HG03045 (cell line): ENCODE data around the gene YIPF1.
"Not testable (repeated sequence)": the region's sequence is repeated elsewhere in the genome, so short reads cannot be mapped to it uniquely, and the experiment has no call there.

Source experiments
- ATAC-seq: cut with Tn5 transposase; IDR thresholded peaks from one replicate; pipeline ENCODE4 v1.9.1; 2021; ENCODE audit warnings: mild to moderate bottlenecking, moderate library complexity; ENCODE audit not compliant: unreplicated experiment

YIPF1 gene

DNA sequence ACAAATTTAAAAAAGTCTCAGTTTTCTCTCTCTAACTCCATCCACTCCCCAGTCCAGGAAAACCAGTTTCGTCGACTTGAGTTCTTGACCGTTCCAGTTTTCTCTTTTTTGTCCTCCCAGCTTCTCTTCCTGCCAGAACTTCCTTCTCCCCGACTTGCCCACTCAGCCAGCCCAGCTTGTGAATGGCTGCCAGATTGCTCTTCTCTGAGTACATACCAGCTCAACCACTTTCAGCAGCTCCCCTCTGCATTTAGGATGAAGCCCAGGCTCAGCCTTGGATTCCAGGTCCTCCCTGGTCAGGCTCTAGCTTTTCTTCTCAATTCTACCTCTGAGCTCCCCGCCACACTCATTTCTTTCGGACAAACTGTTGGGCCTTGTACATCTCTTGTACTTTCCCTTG lies 5.8 kb upstream of the YIPF1 start:
- no peak for ATAC-seq

DNA sequence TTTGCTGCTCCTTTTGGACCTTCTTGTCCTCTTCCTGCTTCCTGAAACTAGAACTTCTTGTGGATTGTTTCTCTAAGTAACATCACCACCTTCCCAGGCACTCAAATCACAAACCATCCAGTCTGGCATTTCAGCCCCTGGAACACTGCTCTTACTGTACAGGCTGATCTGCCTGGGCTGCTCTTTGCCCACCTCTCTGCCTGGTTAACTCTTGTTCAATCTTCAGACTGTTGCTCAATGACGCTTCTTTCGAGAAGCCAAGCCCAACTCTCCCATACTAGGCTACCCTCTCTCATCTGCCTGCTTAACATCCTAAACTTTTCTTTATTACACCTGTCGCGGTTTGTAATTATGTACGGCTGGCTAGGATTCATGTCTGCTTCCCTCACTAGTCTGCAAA lies 5.0 kb upstream of the YIPF1 start:
- ATAC-seq = no peak

DNA sequence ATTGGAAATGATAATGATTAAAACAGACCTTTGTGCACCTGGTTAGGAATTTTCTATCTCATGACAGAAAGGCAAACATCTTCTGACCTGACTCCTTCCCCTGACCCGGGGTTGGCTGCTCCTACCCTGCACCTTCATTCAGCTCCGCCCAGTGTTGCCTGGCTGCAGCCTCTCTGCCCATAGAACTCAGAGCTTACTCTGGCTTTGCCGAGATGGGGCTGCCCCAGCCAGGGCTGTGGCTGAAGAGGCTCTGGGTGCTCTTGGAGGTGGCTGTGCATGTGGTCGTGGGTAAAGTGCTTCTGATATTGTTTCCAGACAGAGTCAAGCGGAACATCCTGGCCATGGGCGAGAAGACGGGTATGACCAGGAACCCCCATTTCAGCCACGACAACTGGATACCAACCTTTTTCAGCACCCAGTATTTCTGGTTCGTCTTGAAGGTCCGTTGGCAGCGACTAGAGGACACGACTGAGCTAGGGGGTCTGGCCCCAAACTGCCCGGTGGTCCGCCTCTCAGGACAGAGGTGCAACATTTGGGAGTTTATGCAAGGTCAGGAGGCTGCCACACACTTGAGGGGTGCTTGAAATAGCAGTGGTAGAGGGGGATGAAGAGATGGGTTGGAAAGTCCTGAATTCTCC lies 4.5 kb upstream of the YIPF1 start, which contains the start of gene DIO1:
Gene DIO1 (plus strand): TSS at position 189 of the 638 bp plus-strand sequence. CDS start 24 bp downstream, at position 213.
- no peak for ATAC-seq

DNA sequence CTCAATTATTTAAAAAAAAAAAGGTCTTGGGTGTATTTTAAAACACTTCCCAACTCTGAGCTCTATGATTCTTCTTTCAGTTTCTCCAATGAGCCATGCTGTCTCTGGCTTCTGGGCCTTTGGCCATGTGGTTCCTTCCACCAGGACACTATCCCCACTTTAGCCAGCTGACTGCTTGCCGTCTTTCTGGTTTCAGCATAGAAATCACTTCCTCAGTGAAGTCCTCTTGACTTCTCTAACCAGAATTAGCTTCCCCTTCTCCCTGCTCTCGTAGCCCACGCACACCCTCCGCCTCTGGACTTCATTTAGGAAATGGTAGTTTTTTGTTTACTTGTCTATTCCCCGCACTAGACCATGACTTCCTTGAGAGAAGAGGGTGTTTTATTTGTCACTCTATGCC lies 3.3 kb upstream of the YIPF1 start:
- no peak for ATAC-seq

DNA sequence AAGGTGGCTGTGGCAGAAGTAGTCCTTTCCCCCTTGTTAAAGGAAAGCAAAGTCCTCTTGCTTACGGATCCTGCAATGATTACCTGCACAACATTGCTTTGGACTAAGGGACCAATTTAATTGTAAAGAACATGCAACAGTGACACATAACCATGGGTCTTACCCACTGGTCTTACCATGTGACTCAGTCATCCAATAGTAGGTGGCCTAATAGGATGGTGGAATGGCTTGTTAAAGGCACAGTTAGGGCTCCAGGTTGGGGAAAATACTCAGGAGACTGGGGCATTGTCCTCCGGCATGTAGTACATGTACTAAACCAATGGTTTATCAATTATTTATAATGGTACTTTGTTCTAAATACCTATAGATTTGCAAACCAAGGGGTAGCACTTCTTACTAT lies 2.1 kb upstream of the YIPF1 start:
- no peak for ATAC-seq

DNA sequence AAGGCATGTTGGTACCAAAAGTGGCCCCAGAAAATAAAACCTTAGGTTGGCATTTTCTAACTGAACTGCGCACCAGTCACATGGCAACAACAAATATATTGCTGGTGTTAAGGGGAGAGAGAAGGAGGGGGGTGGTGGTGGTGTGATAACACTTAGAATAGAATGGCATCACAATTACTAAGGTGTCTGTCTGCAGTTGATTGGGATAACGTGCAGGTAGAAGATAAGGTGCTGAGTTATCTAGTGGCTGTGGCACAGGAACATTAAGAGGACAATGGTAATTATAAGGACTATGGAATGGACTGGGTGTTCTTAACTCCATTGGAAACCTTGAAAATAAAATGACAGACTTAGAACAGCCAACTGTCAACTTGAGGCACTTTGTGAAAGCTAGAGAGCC lies 1.4 kb upstream of the YIPF1 start:
- ATAC-seq = no peak

DNA sequence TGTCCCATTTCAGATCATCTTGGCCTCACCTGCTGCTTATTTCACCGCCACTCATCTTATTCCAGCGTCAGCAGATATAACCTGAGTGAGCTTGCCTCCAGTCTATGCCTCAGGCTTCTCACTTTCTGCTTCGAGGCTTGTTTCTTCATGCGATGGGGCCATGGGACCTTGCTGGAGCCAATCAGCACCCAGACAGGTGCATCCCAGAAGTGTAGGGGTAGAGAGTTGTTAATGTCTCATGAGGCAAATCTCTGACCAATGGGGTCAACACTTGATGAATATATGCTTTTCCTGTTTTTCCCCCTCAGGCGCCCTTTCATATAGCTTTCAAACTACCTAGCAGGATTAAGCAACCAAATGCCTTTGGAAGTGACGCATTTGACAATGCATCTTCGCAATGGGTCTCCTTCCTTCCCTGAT lies 935 bp upstream of the YIPF1 start:
- no peak for ATAC-seq

DNA sequence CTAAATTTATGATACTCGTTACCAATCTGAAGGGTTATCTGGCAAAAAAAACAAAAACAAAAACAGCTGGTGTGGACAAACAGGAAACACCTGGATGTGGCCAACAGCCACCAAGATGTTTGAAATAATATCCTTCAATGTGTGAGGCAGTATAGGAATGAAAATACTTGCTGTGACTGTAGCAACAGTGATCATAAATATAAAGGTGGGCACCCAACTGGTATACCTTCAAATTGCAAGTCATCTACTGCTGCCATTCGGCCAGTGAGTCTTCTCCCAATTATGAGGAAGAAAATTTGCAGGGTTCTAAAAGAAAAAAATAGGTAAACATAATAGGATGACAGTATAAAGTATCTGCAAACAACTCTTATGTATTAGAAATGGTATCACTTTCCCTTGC lies 916 bp downstream of the YIPF1 start:
- no peak for ATAC-seq

DNA sequence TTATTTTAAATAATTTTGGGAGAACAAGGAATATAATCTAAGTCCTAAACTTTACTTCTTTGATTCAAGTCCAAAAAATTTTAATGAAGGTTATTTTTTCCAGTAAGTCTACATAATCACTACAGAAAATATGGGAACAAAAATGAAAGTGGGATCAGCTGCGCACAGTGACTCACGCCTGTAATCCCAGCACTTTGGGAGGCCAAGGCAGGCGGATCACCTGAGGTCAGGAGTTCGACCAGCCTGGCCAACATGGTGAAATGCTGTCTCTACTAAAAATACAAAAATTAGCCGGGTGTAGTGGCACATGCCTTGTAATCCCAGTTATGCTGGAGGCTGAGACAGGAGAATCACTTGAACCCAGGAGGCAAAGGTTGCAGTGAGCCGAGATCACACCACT lies 6.0 kb downstream of the YIPF1 start:
- not testable (repeated sequence) for ATAC-seq

DNA sequence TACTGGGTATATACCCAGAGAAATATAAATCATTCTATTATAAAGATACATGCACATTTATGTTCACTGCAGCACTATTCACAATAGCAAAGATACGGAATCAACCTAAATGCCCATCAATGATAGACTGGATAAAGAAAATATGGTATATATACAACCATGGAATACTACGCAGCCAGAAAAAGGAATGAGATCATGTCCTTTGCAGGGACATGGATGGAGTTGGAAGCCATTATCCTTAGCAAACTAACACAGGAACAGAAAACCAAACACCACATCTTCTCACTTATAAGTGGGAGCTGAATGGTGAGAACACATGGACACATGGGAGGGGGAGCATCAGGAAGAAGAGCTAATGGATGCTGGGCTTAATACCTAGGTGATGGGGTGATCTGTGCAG lies 7.7 kb downstream of the YIPF1 start:
- not testable (repeated sequence) for ATAC-seq

DNA sequence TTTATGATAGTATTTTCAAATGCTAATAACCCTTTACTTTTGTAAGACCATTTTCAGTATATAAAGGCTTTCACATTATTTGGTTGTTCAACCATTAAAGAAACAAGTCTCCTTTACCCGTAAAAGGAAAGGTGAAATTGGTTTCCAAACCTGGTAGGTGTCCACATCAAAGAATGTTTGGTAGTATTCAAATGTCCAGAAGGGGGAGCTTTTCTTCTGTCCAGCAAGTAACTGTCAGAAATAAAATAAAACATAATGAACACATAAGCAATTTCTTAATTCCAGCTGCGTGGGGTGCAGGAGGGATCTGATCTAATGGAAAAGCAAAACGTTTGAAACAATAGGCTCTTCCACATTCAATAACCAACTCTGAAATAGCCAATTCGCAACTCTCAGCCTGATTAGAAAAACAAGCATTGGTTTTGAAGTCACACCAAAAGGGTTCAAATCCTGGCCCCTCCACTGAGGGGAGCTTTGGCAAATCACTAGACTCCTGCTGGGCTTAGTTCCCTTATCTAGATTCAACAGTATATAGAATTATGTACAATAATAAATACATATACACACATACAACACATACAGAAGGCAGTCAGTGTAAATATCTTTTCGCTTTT lies 11.0 kb downstream of the YIPF1 start:
- ATAC-seq = no peak

DNA sequence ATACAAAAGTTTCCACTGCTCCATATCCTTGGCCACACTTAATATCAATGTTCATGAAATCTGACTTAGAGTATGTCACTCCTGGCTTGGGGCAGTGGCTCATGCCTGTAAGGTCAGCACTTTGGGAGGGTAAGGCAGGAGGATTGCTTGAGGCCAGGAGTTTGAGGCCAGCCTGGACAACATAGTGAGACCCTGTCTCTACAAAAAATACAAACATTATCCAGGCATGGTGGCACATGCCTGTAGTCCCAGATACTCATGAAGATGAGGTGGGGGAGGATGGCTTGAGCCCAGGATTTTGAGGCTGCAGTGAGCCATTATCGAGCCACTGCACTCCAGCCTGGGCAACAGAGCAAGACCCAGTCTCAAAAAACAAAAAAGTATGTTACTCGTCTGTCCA lies 14.4 kb downstream of the YIPF1 start:
- ATAC-seq = not testable (repeated sequence)

DNA sequence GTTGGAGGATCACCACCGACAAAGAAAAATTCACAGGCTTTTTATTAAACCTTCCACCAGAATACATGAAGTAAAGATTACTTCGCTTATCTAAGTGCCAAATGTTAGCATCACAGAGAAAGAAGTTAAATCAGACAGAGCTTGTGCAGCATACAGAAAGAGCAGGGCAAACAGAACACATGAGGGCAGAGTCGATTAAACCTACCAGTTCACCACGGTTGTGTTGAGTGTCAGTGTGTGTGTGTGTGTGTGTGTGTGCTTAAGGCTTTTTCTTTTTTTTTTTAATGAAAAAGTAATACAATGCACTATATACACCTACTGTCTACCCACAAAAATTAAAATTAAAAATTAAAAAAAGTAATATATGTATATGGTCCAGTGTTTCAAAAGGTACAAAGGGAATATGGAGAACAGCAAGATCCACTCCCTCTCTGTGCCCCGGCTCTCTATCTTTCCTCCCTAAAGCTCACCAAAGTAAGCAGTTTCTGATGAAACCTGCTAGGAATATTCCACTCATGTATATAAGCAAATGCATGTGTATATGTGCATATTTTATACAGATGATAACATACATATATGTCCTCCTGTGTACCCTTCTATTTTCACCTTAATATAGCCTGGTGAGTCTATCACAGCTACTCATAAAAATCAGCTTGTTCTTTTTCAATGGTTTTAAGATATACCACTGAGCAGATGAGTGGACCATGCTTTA lies 17.7 kb downstream of the YIPF1 start:
- ATAC-seq = no peak

DNA sequence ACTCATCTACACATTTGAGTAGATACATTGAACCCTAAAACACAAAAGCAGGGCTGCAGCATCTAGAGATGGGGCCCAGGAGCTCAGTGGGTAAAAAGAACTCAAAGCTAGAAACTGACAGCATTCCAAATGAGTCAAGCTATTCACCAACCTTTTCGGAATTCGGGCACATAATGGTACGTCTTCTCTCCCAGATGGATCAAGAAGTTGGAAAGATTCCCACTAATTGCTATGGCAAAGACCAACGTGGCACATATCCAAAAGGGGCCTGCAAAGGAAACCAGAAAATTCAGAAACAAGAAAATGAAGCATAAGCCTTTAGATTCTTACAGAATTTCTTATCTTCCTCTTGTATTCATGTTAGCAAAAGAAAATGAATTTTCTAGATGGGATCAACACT lies 18.4 kb downstream of the YIPF1 start:
- ATAC-seq = no peak

DNA sequence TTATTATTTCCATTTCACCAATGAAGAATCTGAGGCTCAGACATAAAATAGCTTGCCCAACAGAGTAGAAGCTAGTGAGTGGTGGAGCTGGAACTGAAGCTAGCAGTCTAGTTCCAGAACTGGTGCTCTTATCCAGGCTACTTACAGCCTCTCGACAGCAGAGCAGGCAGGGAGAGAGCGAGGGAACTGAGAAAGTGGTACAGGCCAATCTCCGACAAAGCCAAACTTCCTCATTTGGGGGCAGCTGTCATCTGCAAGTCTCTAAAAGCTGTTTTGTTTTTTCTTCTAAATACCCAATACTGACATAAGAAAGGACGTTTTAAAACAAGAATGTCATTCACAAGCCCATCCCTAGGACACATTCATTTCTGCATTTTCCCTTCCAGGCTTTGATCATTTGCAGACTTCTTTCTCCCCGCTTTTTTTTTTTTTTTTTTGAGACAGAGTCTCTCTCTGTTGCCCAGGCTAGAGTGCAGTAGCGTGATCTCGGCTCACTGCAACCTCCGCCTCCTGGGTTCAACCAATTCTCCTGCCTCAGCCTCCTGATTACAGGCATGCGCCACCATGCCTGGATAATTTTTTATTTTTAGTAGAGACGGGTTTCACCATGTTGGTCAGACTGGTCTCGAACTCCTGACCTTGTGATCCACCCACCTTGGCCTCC lies 20.0 kb downstream of the YIPF1 start:
- ATAC-seq = no peak

DNA sequence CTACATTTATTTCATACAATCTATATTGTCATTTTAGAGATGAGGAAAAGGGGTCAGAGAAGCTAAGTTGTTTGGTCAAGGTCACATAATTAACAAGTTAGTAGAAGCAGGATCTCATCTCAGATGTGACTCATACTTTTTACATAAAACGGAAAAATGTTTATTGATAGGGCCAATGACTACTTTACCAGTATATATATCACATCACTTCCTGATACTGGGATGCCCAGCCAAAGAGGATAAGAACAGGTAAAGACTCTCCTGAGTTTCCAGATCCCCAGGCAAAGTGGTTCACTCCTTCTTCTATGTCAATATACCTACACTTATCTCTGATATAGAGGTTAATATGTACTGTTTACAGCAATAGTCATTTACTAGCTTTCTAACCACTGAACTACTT lies 21.0 kb downstream of the YIPF1 start:
- ATAC-seq = no peak

DNA sequence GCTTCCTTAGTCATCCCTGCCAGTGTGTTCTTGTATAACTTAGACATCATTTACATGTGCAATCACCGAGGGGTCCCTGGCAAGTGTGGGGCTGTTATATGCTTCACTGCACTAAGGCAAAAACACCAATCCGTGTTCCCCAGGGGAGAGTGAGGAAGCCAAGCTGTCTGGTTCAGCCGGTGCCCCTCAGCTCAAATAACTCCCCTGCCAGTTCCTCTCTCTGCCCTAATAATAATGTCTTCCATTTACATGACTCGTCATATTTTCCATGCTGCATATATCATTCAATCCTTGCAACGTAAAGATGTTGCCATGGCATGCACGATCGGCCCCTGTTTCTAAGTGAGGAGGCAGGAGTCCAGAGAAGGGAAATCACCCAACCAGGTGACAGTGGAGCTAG lies 27.1 kb downstream of the YIPF1 start:
- ATAC-seq = no peak

DNA sequence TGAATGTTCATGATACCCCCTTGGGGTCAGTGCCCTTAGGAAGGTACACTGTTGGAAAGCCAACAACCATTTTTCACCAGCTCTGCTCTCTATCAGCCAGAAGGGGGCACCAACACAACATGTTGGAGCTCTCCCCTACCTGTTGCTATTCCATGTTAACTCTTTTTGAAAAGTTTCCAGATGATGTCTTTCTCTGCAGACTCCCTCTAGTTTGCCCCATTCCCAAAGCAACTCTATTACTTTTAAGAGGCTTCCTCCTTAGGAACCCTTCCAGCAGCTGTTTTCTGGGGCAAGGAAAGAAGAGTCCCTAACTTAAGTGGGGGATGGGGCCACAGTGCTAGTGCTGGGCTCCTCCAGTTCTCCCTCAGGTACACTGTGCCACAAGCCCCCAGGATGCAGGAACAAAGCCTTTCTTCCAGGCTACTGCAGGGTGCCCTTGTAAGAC lies 28.6 kb downstream of the YIPF1 start:
- no peak for ATAC-seq

DNA sequence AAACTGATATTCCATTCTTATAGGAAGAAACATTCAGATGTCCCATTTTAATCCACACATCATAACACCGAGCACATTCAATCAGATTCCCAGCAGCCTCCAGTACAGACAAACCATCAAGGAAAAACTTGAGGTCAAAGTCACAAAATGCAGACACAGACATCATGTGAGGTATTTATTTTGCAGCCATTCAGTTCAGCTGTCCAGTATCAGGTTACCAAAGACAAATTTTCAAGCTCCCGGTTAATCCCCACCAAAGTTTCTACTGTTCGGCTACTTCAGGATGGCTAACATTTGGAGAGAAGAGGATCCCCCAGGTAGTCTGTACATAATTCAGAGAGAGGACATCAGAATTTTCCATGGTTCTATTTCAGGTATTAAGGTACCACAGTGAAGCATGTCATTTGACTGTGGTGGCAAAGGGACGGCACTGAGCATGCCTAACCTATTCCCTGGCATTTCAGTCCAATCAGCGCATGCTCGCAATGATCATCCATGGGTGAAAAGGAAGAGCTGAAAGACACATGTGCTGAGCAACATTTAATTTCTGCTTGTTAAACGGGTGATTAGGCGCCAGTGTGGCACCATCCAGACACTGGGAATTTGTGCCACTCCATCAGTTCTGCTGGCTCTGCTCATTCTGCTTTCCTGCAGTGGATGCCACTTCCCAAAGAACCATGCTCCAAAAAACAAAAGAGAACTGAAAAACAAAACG lies 37.9 kb downstream of the YIPF1 start:
- ATAC-seq = no peak

DNA sequence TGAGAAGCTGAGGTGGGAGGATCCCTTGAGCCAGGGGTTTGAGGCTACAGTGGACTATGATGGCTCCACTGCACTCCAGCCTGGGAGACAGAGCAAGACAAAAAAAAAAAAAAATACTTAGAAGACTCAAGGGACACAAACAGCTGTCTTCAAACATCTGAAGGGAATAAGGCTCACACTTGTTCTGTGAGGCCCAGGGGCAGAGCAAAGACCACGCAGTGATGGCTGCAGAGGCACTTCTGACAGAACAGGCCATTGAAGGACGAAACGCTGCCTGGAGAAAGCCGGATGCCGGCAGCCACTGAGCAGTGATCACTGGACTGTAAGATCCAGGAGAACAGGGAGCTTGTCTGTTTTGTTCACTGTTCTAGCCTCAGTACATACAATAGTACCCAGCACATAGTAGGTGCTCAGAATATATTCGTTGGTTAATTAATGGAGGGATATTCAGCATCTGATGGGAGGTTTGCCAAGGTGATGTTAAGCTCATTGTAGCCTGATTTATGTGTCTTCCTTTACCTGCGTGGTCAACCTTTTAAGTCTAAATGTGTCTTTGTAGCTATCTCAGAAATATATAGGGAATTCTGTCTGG lies 39.4 kb downstream of the YIPF1 start:
- no peak for ATAC-seq

DNA sequence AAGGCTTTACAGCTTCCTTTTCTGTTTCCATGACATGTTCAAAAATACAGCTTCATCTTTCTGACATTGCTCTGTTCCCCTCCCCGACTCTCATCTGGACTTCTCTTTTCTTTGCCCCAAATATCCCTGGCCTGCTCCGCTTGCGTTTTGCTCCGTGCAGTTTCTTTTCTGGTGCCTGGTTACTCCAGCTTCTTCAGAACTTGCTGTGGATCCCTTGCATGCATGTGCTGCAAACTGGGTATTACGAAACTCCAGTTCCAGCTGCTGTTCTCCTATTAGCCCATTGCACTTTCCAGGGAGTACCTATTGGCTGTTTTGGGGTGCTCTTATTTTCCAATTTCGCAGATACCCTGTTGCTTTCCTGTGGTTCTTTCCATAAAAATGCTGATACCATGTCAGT lies 41.6 kb downstream of the YIPF1 start:
- no peak for ATAC-seq
